AG10803 (cell line): Measurements from ENCODE around the gene CD177.
"Not testable (repeated sequence)": the region's sequence is repeated elsewhere in the genome, so short reads cannot be mapped to it uniquely, and the experiment has no call there.

ENCODE experiments used
- DNase-seq: peaks from one replicate; pipeline ENCODE4 v3.0.0; 2010; ENCODE audit warnings: low read depth
- H3K4me3 ChIP-seq: 2 replicates; pipeline ENCODE4 v1.5.1; 2011; ENCODE audit warnings: mild to moderate bottlenecking, low read length, control low read depth
- TF ChIP-seq, protein P1 (sequence below): conservative IDR thresholded peaks from 2 replicates; pipeline ENCODE4 v1.5.1; 2011; ENCODE audit warnings: mild to moderate bottlenecking, low read length, control low read depth, inconsistent platforms

Gene CD177

GRCh38 chr19:43380771-43381386 lies 27.4 kb downstream of the CD177 start:
- no peak for DNase-seq
- H3K4me3 ChIP-seq, result no peak overlapping the region
- TF ChIP-seq, protein P1, sequence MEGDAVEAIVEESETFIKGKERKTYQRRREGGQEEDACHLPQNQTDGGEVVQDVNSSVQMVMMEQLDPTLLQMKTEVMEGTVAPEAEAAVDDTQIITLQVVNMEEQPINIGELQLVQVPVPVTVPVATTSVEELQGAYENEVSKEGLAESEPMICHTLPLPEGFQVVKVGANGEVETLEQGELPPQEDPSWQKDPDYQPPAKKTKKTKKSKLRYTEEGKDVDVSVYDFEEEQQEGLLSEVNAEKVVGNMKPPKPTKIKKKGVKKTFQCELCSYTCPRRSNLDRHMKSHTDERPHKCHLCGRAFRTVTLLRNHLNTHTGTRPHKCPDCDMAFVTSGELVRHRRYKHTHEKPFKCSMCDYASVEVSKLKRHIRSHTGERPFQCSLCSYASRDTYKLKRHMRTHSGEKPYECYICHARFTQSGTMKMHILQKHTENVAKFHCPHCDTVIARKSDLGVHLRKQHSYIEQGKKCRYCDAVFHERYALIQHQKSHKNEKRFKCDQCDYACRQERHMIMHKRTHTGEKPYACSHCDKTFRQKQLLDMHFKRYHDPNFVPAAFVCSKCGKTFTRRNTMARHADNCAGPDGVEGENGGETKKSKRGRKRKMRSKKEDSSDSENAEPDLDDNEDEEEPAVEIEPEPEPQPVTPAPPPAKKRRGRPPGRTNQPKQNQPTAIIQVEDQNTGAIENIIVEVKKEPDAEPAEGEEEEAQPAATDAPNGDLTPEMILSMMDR, result no peak

GRCh38 chr19:43382586-43383216 lies 29.2 kb downstream of the CD177 start:
- not testable (repeated sequence) for H3K4me3 ChIP-seq

GRCh38 chr19:43383254-43383653 lies 29.8 kb downstream of the CD177 start:
- not testable (repeated sequence) for H3K4me3 ChIP-seq, DNase-seq

More at GRCh38 chr19:43382586-43383216, 29.2 kb downstream of the CD177 start:
- not testable (repeated sequence) for DNase-seq

DNA sequence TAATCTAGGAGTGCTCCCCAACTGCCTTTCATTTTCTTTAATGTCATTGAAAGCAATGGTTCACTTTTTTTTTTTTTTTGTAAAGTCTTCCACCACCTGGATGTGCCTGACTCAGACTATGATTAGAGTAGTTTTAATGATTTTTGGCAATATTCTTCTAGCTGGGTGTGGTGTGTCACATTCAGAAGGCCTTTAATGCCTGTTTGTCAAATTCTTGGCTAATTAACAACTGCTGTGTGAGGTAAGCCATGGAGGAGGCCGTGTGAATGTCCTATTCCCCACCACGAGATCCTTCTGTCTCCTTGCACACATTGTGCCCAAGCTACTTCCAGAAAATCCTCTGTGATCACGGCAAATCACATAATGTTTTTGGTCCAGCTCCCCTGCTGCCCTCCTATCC lies 30.3 kb downstream of the CD177 start:
- not testable (repeated sequence) for DNase-seq, H3K4me3 ChIP-seq

GRCh38 chr19:43390903-43391551 lies 37.5 kb downstream of the CD177 start:
- H3K4me3 ChIP-seq, result not testable (repeated sequence)

GRCh38 chr19:43391552-43391935 lies 38.1 kb downstream of the CD177 start:
- H3K4me3 ChIP-seq, DNase-seq: not testable (repeated sequence)

More at GRCh38 chr19:43390903-43391551, 37.5 kb downstream of the CD177 start:
- DNase-seq, result not testable (repeated sequence)

DNA sequence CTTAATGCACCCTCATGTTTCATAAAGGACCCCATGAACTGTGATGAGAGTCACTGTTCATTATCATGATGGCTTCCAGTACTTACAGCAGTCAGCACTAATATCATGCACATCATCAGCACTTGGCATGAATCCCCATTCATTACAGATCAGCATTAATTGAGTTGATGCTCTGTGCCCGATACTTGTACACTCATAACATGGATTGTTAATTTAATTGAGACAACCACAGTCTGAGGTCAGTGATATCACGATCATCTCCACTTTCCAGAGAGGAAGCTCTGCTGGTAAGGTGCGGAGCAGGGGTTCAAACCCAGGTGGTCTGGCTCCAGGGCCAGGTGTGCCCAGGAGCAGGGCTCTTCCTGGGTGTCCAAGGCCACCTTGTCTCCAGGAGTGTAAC lies 40.0 kb downstream of the CD177 start:
- DNase-seq, result not testable (repeated sequence)

GRCh38 chr19:43395561-43395960 lies 42.1 kb downstream of the CD177 start:
- no peak overlapping the region for H3K4me3 ChIP-seq
- no peak for DNase-seq
- TF ChIP-seq, protein P1, result no peak

More for the DNA sequence above, 40.0 kb downstream of the CD177 start:
- H3K4me3 ChIP-seq, result not testable (repeated sequence)

- no peak overlapping the region for H3K4me3 ChIP-seq
- no peak for DNase-seq
- TF ChIP-seq, protein P1, result no peak
Measured at GRCh38 chr19:43406297-43406696, 52.8 kb downstream of the CD177 start.

DNA sequence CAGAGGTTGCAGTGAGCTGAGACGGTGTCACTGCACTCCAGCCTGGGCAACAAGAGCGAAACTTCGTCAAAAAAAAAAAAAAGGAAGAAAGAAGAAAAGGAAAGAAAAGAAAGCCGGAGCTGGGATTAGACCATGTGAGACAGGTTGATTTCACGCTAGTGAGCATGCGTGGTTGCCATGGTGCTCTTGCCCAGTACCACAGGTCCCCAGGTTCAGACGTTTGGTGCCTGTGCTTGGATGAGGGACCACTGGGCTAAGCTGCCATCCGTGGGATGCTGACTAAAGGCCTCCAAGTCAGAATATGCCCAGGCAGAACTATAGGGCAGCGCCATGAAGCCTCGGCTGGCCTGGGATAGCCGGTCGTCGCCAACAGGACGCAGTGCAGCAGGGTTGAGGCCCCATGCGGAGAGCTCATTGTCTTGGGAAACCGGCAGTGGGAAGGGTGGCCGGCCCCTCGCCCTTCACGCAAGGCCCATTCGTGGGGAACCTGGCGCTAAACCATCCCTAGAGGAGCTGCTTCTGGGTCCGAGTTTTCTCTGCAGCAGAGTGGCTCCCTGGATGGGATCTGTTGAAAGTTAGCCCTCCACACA lies 54.0 kb downstream of the CD177 start:
- no peak overlapping the region for H3K4me3 ChIP-seq
- no peak for DNase-seq
- TF ChIP-seq, protein P1, result no peak
